Right atrium auricular region (tissue), 2 donors: Measurements from ENCODE around the gene HOXA6. TPM values are rescaled to one million over a fixed set of nuclear protein-coding genes. Genes with fewer than 3 reads are reported as not detected.

ENCODE experiments used
- DNase-seq: peaks from one replicate; pipeline ENCODE4 v3.0.0-alpha.2; 2019; ENCODE audit warnings: low spot score
- H3K27ac ChIP-seq, 2 donors: fragments of 200-600 bp; sonication (generic); 1 replicate in 1 of 2; 2 replicates in 1 of 2; pipeline ENCODE4 v1.5.1; 2016 to 2019
- H3K27me3 ChIP-seq, 2 donors: fragments of 200-600 bp; sonication (generic); one replicate each; pipeline versions ENCODE4 v1.5.1 to v1.6.0; 2017 to 2019
- H3K36me3 ChIP-seq: fragments of 200-600 bp; sonication (generic); one replicate; pipeline ENCODE4 v1.5.1; 2016
- H3K4me1 ChIP-seq, 2 donors: fragments of 200-600 bp; sonication (generic); one replicate each; pipeline versions ENCODE4 v1.5.1 to v1.6.0; 2017 to 2019
- H3K4me3 ChIP-seq, 2 donors: fragments of 200-600 bp; sonication (generic); 1 replicate in 1 of 2; 2 replicates in 1 of 2; pipeline ENCODE4 v1.5.1; 2017 to 2019; ENCODE audit warnings: mild to moderate bottlenecking in 1 of 2, moderate library complexity in 1 of 2
- H3K9me3 ChIP-seq, 2 donors: fragments of 200-600 bp; sonication (generic); one replicate each; pipeline ENCODE4 v1.5.1; 2019
- total RNA-seq, 2 donors: library from RNA; depleted of rRNA; stranded (reverse); fragments of >200 nt; gene quantifications; one replicate each; pipeline ENCODE4 v1.1.0, GENCODE V29; 2016
- TF ChIP-seq, protein P1 (sequence below), 2 donors: fragments of 200-600 bp; sonication (generic); IDR thresholded peaks; one replicate each; pipeline ENCODE4 v1.5.1; 2019; ENCODE audit warnings: antibody characterized with exemption in 2 of 2

The HOXA6 gene
- total RNA-seq, 2 donors from 2014 or later = not detected

DNA sequence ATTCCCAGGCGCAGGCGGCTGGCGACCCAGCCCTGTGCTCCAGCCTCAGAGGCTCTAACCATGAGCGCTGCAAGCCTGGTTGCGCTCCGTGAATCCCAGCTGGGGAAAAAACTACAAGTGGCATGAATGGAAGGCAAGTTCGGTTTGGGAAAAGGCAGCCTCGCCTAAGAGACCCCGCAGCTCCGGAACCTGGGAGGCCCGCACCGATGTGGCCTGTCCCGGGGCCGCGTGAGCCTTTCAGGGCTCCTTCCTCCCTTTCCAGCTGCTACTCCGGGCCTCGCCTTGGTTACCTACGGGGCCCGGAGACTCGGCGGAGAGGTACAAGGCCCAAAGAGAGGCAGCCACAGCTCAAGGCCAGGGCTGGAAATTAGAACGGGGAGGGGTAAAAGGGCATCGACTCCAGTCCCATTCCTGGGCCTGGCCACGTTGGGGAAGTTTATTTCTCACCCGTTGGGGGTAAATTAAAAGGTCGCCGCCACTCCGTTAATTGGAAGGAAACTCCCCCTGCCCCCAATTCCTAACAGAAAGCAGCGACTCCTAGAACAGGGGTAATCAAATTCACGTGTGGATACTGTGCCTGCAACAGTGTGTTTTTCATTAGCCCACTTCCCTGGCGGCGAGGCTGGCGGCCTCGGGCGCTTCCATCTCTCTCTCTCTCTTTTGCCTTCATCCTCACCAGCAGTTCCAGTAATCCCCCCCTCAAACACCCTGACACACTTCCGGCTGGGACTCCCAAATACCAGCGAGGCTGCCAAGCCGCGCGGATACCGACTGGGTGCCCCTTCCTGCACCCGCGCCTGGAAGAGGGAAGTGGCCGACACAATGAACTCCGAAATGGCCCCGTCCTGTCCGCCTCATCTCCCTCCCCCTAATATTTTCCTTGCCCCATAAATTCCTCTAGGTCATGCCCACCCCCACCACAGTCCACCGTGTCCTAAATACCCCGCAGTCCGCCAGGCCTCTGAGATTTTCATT is 19.2 kb upstream of the HOXA6 start:
- H3K27ac ChIP-seq = no peak overlapping the region
- no peaks in the 10 kb centered on the region for H3K36me3 ChIP-seq
- peaks cover 0 to 41% of the 10 kb centered on the region in 2 donors for H3K4me1 ChIP-seq
- H3K9me3 ChIP-seq = no peaks in the 10 kb centered on the region
- TF ChIP-seq, protein P1, sequence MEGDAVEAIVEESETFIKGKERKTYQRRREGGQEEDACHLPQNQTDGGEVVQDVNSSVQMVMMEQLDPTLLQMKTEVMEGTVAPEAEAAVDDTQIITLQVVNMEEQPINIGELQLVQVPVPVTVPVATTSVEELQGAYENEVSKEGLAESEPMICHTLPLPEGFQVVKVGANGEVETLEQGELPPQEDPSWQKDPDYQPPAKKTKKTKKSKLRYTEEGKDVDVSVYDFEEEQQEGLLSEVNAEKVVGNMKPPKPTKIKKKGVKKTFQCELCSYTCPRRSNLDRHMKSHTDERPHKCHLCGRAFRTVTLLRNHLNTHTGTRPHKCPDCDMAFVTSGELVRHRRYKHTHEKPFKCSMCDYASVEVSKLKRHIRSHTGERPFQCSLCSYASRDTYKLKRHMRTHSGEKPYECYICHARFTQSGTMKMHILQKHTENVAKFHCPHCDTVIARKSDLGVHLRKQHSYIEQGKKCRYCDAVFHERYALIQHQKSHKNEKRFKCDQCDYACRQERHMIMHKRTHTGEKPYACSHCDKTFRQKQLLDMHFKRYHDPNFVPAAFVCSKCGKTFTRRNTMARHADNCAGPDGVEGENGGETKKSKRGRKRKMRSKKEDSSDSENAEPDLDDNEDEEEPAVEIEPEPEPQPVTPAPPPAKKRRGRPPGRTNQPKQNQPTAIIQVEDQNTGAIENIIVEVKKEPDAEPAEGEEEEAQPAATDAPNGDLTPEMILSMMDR (IDR thresholded peaks at IDR 0.05) = no peak
- H3K4me3 ChIP-seq = no peak overlapping the region
- no peak for DNase-seq
- peaks cover 77 to 88% of the 10 kb centered on the region in 2 donors for H3K27me3 ChIP-seq

DNA sequence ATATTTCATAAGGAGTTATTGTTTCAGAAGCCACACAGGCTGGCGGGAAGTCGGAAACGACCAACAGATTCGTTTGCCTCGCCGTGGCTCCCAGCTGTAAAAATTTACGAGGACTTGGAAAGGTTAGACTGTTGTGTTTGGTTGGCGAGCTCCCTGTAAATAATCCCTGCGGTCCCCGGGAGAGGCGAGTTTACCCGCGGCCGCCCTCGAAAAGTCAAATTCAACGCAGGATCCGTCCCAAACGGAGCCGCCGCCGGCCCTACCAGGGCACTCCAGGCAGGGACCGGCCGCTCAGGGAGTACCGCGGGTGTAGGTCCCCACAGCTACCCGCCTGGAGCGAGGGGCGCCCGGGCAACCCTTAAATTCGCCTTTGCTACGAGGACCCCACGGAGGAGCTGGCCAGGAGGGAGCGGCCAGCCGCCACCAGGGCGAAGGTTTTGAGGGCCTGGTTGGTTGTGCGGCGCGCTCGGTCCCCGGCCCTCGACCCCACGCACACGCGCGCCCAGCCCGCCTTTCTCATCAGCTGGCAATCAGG is 18.5 kb upstream of the HOXA6 start:
- Histone ChIP-seq H3K27me3 (peaks cover 69 to 88% of the 10 kb centered on the region in 2 donors), H3K9me3 (no peaks in the 10 kb centered on the region), H3K4me1 (peaks cover 0 to 48% of the 10 kb centered on the region in 2 donors), H3K4me3 (no peak overlapping the region), H3K36me3 (no peaks in the 10 kb centered on the region), H3K27ac (no peak overlapping the region)
- no peak for DNase-seq
- TF ChIP-seq, protein P1 (IDR thresholded peaks at IDR 0.05) = no peak

GRCh38 chr7:27165089-27165995 is 17.8 kb upstream of the HOXA6 start, which contains the start of gene HOXA9:
Gene HOXA9, minus strand, starts transcription at chr7:27165537. Its CDS starts 80 bp downstream, at chr7:27165457.
- H3K4me3 ChIP-seq = peak within 1 kb of the TSS in 1 of 2 donors; percentile 26
- H3K4me1 ChIP-seq = peaks cover 0 to 56% of the 10 kb centered on the region in 2 donors
- peaks cover 65 to 90% of the 10 kb centered on the region in 2 donors for H3K27me3 ChIP-seq

GRCh38 chr7:27164367-27165088 is 17.0 kb upstream of the HOXA6 start:
- no peaks in the 10 kb centered on the region for H3K36me3 ChIP-seq
- H3K4me3 ChIP-seq = peak overlapping the region in 1 of 2 donors; percentile 26
- no peaks in the 10 kb centered on the region for H3K9me3 ChIP-seq
- peaks cover 0 to 53% of the 10 kb centered on the region in 2 donors for H3K4me1 ChIP-seq
- no peak for DNase-seq
- TF ChIP-seq, protein P1 (IDR thresholded peaks at IDR 0.05) = no peak
- H3K27ac ChIP-seq = no peak overlapping the region
- peaks cover 62 to 88% of the 10 kb centered on the region in 2 donors for H3K27me3 ChIP-seq

More at GRCh38 chr7:27165089-27165995, 17.8 kb upstream of the HOXA6 start, which contains the start of gene HOXA9:
- H3K9me3 ChIP-seq = no peaks in the 10 kb centered on the region
- no peaks in the 10 kb centered on the region for H3K36me3 ChIP-seq
- no peak within 1 kb of the TSS for H3K27ac ChIP-seq
- TF ChIP-seq, protein P1 (IDR thresholded peaks at IDR 0.05) = no peak
- DNase-seq = no peak

- peak overlapping the region in 1 of 2 donors; percentile 11 for H3K4me3 ChIP-seq
- H3K36me3 ChIP-seq = no peaks in the 10 kb centered on the region
- H3K27ac ChIP-seq = no peak overlapping the region
- TF ChIP-seq, protein P1 (IDR thresholded peaks at IDR 0.05) = no peak
- peaks cover 61 to 88% of the 10 kb centered on the region in 2 donors for H3K27me3 ChIP-seq
- no peaks in the 10 kb centered on the region for H3K9me3 ChIP-seq
- no peak for DNase-seq
- peaks cover 0 to 50% of the 10 kb centered on the region in 2 donors for H3K4me1 ChIP-seq
Observed at GRCh38 chr7:27164045-27164366, 16.4 kb upstream of the HOXA6 start.
